K562 (cell line): Measurements from ENCODE around the gene ALG9.

Experiments used
- CTCF ChIP-seq, 3 experiments: IDR thresholded peaks in 2 of 3; conservative IDR thresholded peaks in 1 of 3; 2 replicates each; pipeline ENCODE4 v1.5.1; 2011 to 2012; ENCODE audit warnings: low read length in 3 of 3, mild to moderate bottlenecking in 3 of 3, control low read depth in 2 of 3, improper control_type of control experiment in 1 of 3, inconsistent platforms in 1 of 3, low read depth in 1 of 3, mixed read lengths in 1 of 3, moderate library complexity in 1 of 3; ENCODE audit not compliant: insufficient read depth in 2 of 3
- HIVEP1 ChIP-seq: fragments of 250-450 bp; sonication (Bioruptor Pico); IDR thresholded peaks from 2 replicates; pipeline ENCODE4 v1.4.0; 2020; ENCODE audit warnings: mild to moderate bottlenecking
- SREBF2 ChIP-seq: sonication (generic); formaldehyde crosslinking; IDR thresholded peaks from 2 replicates; pipeline ENCODE4 v1.4.0; 2020; ENCODE audit warnings: mild to moderate bottlenecking, missing genetic modification reagents
- TBP ChIP-seq: optimal IDR thresholded peaks from 2 replicates; pipeline ENCODE3; 2011; ENCODE audit warnings: low read depth, low read length, improper control_type of control experiment
- TRIM24 ChIP-seq, 2 experiments: fragments of 450-650 bp; IDR thresholded peaks; 2 replicates each; pipeline ENCODE4 v1.6.1; 2016
- U2AF2 ChIP-seq: fragments of 200-400 bp; formaldehyde crosslinking; optimal IDR thresholded peaks from 2 replicates; pipeline ENCODE3; 2017; ENCODE audit warnings: low read depth, mild to moderate bottlenecking, low read length
- UBTF ChIP-seq, 2 experiments: IDR thresholded peaks; 2 replicates each; pipeline ENCODE4 v1.6.1; 2012; ENCODE audit warnings: improper control_type of control experiment in 2 of 2, low read depth in 2 of 2, low read length in 2 of 2, borderline replicate concordance in 1 of 2
- ZBTB33 ChIP-seq: sonication (generic); formaldehyde crosslinking; IDR thresholded peaks from 2 replicates; pipeline ENCODE4 v1.8.1; 2023; ENCODE audit warnings: mild to moderate bottlenecking, missing genetic modification reagents
- ZNF274 ChIP-seq: IDR thresholded peaks from 2 replicates; pipeline ENCODE4 v1.6.1; 2011; ENCODE audit warnings: low read depth, mild to moderate bottlenecking, low read length, moderate library complexity, borderline replicate concordance
- ZNF644 ChIP-seq: fragments of 200-800 bp; sonication (Bioruptor generic); IDR thresholded peaks from 2 replicates; pipeline ENCODE4 v1.6.1; 2016; ENCODE audit warnings: low read depth, missing genetic modification characterization, missing compliant biosample characterization
- ZNF77 ChIP-seq: fragments of 250-450 bp; sonication (Bioruptor Pico); IDR thresholded peaks from 2 replicates; pipeline ENCODE4 v1.5.0; 2020

DNA sequence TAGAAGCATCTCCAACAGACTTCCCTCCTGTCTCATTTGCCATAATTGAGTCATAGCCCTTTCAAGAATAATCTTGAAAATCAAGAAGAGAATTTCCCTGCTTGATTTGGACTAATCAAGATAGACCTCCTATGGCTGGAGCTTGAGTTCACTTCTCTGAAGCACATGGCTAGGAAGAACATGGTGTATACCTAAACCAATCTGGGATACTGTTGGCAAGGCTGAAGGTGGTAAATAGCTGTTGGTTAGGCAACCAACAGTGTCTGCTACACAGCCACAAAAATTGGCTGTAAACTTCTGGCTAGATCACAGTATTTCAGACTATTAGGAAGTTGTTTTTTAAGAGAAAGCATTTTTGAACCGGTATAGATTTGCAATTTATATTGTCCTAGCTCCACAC lies 35.3 kb upstream of the ALG9 start:
- TF ChIP-seq ZBTB33 (no peak), ZNF274 (no peak), TRIM24 (IDR thresholded peaks at IDR 0.05) (no peak), TBP (no peak), UBTF (IDR thresholded peaks at IDR 0.05; ENCODE audit: borderline replicate concordance in 1 of 2, low read depth in 2 of 2, low read length in 2 of 2) (no peak), ZNF77 (no peak), U2AF2 (no peak), HIVEP1 (no peak), CTCF (IDR thresholded peaks at IDR 0.05 in 2 of 3, conservative IDR thresholded peaks at IDR 0.05 in 1 of 3; ENCODE audit: insufficient read depth in 2 of 3, low read depth in 1 of 3, low read length in 3 of 3) (no peak), ZNF644 (tag) (no peak), SREBF2 (no peak)
